Measurements from ENCODE around the gene SNRNP25.

DNA sequence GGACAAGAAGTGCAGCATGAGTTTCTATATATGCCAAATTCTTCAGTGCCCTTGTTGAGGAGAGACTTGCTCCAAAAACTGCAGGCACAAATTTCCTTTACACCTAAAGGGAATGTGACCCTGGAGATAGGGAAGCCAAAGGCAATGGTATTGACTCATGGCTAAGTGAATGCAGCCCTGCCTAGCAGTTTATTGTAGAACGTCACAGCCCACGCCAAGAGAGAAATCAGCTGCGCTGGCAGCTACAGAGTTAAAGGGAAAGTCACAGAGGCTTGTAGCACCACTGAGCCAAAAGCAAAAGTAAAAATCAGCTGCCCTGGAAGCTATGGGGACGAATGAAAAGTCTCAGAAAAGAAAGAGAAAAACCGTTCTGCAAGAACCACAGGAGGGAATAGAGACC, 10.3 kb upstream of the SNRNP25 start:
- TF ChIP-seq, protein P1, sequence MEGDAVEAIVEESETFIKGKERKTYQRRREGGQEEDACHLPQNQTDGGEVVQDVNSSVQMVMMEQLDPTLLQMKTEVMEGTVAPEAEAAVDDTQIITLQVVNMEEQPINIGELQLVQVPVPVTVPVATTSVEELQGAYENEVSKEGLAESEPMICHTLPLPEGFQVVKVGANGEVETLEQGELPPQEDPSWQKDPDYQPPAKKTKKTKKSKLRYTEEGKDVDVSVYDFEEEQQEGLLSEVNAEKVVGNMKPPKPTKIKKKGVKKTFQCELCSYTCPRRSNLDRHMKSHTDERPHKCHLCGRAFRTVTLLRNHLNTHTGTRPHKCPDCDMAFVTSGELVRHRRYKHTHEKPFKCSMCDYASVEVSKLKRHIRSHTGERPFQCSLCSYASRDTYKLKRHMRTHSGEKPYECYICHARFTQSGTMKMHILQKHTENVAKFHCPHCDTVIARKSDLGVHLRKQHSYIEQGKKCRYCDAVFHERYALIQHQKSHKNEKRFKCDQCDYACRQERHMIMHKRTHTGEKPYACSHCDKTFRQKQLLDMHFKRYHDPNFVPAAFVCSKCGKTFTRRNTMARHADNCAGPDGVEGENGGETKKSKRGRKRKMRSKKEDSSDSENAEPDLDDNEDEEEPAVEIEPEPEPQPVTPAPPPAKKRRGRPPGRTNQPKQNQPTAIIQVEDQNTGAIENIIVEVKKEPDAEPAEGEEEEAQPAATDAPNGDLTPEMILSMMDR (IDR thresholded peaks at IDR 0.05; ENCODE audit: borderline replicate concordance, extremely low read depth, low read length, poor library complexity, severe bottlenecking), result no peak
- no peak for TF ChIP-seq EZH2 (IDR thresholded peaks at IDR 0.05; ENCODE audit: borderline replicate concordance, low read depth, low read length, severe bottlenecking)
